ENCODE results near the gene CYP3A7.
A peak's percentile ranks its signal among the peaks of the same experiment; 100 is the strongest.
"Not testable (repeated sequence)": the region's sequence is repeated elsewhere in the genome, so short reads cannot be mapped to it uniquely, and the experiment has no call there.

CYP3A7 gene

DNA sequence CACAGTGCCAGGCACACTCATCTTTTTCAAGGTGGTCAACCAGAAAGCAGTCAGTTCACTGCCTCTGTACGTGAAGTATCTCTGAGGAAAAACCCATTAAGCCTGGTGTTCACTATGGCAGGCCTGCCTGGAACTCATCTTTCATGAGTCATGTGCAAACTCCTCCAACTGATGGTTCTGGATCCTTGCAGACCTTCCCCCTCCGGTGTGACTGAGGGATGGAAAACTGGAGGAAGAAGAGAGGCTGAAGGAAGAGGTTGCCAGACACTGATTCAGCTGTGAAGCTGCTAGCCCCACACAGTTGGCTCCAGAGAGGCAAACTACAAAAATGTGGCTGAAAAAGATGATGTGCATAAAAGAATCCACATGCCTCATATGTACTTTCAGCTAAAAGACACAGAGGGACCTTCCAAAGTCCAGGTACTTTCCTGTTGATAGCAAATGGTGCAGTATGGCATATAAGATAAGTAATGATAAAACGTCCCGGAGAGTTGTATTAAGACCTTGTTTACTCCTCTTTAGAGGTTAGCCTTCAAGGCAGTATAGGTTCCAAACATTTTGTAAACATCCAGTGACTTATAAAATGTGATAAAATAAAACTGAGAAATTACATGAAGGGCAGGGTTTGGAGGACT is 57.9 kb downstream of the CYP3A7 start:
- Mint-ChIP-seq H3K4me1 (ENCODE audit: low read depth) (peaks cover 11% of the 10 kb centered on the region), H3K27me3 (ENCODE audit: low read depth) (no peaks in the 10 kb centered on the region), H3K9me3 (no peaks in the 10 kb centered on the region), H3K36me3 (ENCODE audit: low read depth) (no peaks in the 10 kb centered on the region), H3K27ac (no peak overlapping the region), H3K4me3 (no peak overlapping the region)

DNA sequence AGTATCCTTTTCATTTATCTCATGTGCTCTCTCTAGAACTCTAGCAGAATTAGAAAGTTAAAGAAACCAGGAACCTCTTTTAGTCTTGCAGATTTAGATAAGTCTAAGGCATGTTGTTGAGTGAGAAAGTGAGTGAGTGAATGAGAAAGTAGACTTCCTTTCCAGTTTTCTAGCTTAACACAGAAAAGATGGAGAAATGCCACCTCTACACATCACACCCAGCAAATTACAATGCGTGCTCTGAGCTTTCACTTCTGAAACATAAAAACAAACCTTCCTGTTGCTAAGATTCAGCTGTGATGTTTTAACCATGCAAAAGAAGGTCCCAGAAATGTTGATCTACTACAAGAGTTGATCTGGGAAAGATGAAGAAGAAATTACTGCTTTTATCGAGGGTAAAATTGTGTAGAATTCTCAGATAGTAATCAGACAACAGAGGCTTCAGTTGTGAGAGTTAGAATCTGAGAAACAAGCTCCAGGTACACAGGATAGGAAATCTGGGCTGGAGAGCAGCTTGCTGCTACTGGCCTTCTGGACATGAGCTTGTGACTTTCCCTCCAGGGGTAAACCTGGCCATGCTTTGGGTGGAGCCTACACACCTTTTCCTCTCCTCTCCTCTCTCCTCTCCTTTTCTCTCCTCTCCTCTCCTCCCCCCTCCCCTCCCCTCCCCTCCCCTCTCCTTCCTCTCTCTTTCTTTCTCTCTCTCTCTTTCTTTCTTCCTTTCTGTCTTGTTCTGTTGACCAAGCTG is 59.8 kb downstream of the CYP3A7 start:
- Mint-ChIP-seq H3K36me3 (ENCODE audit: low read depth) (no peaks in the 10 kb centered on the region), H3K9me3 (no peaks in the 10 kb centered on the region), H3K27ac (peak overlapping the region; percentile 77), H3K4me1 (ENCODE audit: low read depth) (peaks cover 11% of the 10 kb centered on the region), H3K4me3 (peak overlapping the region; percentile 61), H3K27me3 (ENCODE audit: low read depth) (no peaks in the 10 kb centered on the region)

DNA sequence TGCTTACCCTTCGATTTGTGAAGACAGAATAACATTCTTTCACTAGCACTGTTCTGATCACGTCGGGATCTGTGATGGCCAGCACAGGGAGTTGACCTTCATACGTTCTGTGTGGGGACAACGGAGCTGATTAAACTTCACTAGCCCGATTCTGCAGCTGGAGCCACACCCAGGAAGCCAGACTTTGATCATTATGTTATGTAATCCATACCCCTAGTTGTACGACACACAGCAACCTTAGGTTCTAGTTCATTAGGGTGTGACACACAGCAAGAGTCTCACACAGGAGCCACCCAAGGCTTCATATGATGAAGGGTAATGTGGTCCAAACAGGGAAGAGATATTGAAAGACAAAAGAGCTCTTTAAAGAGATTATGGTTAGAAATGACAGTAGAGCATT is 62.4 kb downstream of the CYP3A7 start:
- H3K36me3 Mint-ChIP-seq (ENCODE audit: low read depth): no peaks in the 10 kb centered on the region
- H3K9me3 Mint-ChIP-seq: no peaks in the 10 kb centered on the region
- no peaks in the 10 kb centered on the region for H3K27me3 Mint-ChIP-seq (ENCODE audit: low read depth)
- H3K27ac Mint-ChIP-seq: no peak overlapping the region
- no peak overlapping the region for H3K4me3 Mint-ChIP-seq
- H3K4me1 Mint-ChIP-seq (ENCODE audit: low read depth): peaks cover 11% of the 10 kb centered on the region

DNA sequence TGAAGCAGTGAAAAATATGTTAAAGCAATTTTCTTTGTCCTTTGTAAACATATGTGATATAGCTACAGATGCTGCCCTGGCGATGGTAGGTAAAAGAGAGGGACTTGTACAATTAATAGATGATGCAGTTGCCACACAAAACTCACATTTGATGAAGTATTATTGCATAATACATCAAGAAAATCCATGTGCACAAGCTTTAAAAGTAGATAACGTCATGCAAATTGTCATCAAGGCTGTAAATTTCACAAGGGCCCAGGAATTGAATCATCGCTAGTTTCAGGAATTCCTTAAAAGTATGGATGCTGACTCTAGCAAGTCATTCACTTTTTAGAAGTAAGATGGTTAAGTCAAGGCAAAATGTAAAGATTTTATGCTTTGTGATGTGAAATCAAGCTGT is 65.2 kb downstream of the CYP3A7 start:
- Mint-ChIP-seq H3K27me3 (ENCODE audit: low read depth) (no peaks in the 10 kb centered on the region), H3K4me1 (ENCODE audit: low read depth) (peaks cover 2% of the 10 kb centered on the region), H3K27ac (no peak overlapping the region), H3K9me3 (no peaks in the 10 kb centered on the region), H3K4me3 (no peak overlapping the region), H3K36me3 (ENCODE audit: low read depth) (no peaks in the 10 kb centered on the region)

DNA sequence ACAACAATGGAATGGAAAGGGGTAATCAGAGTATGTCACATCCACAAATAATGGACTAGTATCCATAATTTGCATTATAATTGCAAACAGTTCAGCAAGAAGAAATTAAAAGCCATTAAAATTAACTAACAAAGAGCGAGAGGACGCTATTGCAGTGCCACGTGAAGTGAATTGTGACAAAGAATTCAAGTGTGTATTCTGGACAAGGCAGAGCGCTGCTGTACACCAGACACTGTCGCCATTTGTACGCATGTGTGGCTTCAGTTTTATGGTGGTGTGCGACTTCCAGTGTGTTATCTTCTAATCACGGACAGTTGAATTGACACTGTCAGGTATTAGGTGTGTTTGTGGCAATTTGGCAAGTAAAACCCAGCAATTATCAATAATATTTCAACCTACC is 66.5 kb downstream of the CYP3A7 start:
- peaks cover 4% of the 10 kb centered on the region for H3K9me3 Mint-ChIP-seq
- no peak overlapping the region for H3K27ac Mint-ChIP-seq

DNA sequence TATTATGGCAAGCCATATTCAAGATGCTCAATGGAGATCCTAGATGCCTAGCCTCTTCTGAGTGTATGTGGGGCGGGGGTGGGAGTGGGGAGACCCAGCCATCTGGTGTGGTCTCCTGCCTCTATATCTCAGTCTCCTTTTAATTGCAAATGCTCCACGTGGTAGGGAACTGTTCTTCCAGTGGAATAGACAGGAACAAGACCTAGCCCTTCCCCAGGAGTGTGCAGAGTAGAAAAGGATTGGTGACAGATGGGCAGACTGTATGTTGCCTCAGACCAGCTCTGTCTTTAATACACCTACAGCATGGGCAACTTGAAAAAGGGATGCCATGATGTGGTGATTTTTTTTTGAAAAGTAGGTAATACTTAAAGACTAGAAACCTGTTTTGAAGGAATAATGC is 67.8 kb downstream of the CYP3A7 start:
- no peak overlapping the region for H3K4me3 Mint-ChIP-seq
- no peaks in the 10 kb centered on the region for H3K4me1 Mint-ChIP-seq (ENCODE audit: low read depth)
- no peak overlapping the region for H3K27ac Mint-ChIP-seq
- H3K36me3 Mint-ChIP-seq (ENCODE audit: low read depth): peaks cover 7% of the 10 kb centered on the region
- peaks cover 9% of the 10 kb centered on the region for H3K9me3 Mint-ChIP-seq
- H3K27me3 Mint-ChIP-seq (ENCODE audit: low read depth): no peaks in the 10 kb centered on the region

More for the DNA sequence above, 66.5 kb downstream of the CYP3A7 start:
- Mint-ChIP-seq H3K27me3 (ENCODE audit: low read depth) (no peaks in the 10 kb centered on the region), H3K4me3 (no peak overlapping the region), H3K36me3 (ENCODE audit: low read depth) (peaks cover 5% of the 10 kb centered on the region), H3K4me1 (ENCODE audit: low read depth) (no peaks in the 10 kb centered on the region)

DNA sequence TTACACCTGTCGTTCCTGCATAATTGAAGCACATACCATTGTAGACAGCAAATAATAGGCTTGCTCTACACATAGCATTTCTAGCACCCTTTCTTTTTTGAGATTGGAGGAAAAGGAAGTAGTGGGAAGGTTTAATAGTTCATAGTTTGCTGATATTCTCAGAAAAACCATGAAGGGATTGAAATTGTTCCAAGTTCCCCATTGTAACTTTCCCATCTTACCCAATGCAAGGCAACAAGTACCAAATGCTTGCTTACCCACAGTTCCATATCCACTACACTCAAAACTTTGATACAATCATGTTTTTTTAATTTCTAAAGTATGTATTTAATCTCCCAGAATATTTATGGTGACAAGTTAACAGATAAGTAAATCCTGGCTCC is 69.0 kb downstream of the CYP3A7 start:
- H3K27ac Mint-ChIP-seq: no peak overlapping the region
- H3K4me3 Mint-ChIP-seq: no peak overlapping the region
- H3K9me3 Mint-ChIP-seq: peaks cover 9% of the 10 kb centered on the region
- H3K36me3 Mint-ChIP-seq (ENCODE audit: low read depth): peaks cover 7% of the 10 kb centered on the region
- H3K4me1 Mint-ChIP-seq (ENCODE audit: low read depth): no peaks in the 10 kb centered on the region
- no peaks in the 10 kb centered on the region for H3K27me3 Mint-ChIP-seq (ENCODE audit: low read depth)

DNA sequence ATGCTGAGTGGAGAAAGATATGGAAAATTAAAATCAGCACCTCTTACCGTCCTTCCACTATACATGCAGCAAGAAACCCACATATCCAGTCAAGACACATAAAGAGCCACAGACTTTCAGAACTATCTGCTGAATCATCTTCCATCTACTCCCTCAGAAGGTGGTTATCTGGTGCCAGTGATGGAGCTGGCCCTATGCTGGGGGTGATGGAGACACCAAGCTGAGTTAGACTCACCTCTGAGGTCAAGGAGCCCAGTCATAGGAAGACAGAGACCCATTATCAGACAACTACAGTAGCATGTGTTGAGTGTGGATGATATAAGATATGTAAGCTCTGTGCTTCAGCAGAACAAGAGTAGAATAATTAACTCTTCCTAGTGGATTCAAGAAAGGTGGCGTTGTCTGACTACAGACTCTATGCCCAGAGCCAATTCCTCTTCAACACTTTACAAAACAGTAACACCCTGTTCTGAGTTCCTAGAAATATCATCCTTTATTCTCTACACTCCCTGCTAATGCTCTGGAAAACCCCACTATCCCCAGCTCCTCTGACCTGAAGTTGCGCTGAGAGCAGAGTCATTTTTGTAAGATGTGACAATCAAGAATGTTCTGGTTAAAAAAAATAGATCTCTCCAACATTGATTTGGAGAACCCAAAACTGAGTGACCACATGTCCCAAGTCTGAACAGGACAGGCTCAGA is 69.5 kb downstream of the CYP3A7 start:
- H3K27me3 Mint-ChIP-seq (ENCODE audit: low read depth): no peaks in the 10 kb centered on the region
- no peaks in the 10 kb centered on the region for H3K4me1 Mint-ChIP-seq (ENCODE audit: low read depth)
- H3K9me3 Mint-ChIP-seq: peaks cover 9% of the 10 kb centered on the region
- H3K27ac Mint-ChIP-seq: no peak overlapping the region
- peaks cover 8% of the 10 kb centered on the region for H3K36me3 Mint-ChIP-seq (ENCODE audit: low read depth)
- no peak overlapping the region for H3K4me3 Mint-ChIP-seq

DNA sequence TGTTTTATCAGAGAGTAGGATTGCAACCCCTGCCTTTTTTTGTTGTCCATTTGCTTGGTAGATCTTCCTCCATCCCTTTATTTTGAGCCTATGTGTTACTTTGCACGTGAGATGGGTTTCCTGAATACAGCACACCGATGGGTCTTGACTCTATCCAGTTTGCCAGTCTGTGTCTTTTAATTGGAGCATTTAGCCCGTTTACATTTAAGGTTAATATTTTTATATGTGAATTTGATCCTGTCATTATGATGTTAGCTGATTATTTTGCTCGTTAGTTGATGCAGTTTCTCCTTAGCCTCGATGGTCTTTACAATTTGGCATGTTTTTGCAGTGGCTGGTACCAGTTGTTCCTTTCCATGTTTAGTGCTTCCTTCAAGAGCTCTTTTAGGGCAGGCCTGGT is 77.1 kb downstream of the CYP3A7 start:
- not testable (repeated sequence) for H3K27ac Mint-ChIP-seq; H3K4me3 Mint-ChIP-seq; H3K27me3 Mint-ChIP-seq (ENCODE audit: low read depth); H3K4me1 Mint-ChIP-seq (ENCODE audit: low read depth)
- peaks cover 11% of the 10 kb centered on the region for H3K36me3 Mint-ChIP-seq (ENCODE audit: low read depth)
- H3K9me3 Mint-ChIP-seq: peaks cover 18% of the 10 kb centered on the region
